HCT116 (cell line): Measurements from ENCODE around the gene KIAA1755.

Experiments
- CTCF ChIP-seq, 3 experiments: fragments of 200-600 bp in 1 of 3; sonication (generic) in 1 of 3; IDR thresholded peaks in 2 of 3; conservative IDR thresholded peaks in 1 of 3; 2 replicates each; pipeline ENCODE4 v1.5.1; 2012 to 2017; ENCODE audit warnings: low read depth in 2 of 3, low read length in 2 of 3, antibody characterized with exemption in 1 of 3, borderline replicate concordance in 1 of 3, control low read depth in 1 of 3, mild to moderate bottlenecking in 1 of 3, mixed read lengths in 1 of 3, mixed run types in 1 of 3, moderate library complexity in 1 of 3; ENCODE audit not compliant: insufficient read depth in 1 of 3
- ELF1 ChIP-seq: IDR thresholded peaks from 2 replicates; pipeline ENCODE4 v1.6.1; 2012; ENCODE audit warnings: low read depth, borderline replicate concordance
- JUND ChIP-seq: IDR thresholded peaks from 2 replicates; pipeline ENCODE4 v1.6.1; 2012
- POLR2AphosphoS5 ChIP-seq: IDR thresholded peaks from 2 replicates; pipeline ENCODE4 v1.6.1; 2011; ENCODE audit warnings: mild to moderate bottlenecking, low read depth, low read length, moderate library complexity
- SRF ChIP-seq: IDR thresholded peaks from 2 replicates; pipeline ENCODE4 v1.6.1; 2012; ENCODE audit warnings: low read depth
- TCF7L2 ChIP-seq: IDR thresholded peaks from 2 replicates; pipeline ENCODE4 v1.7.0; 2011; ENCODE audit warnings: borderline replicate concordance, inconsistent platforms; ENCODE audit not compliant: insufficient read depth, insufficient read length; ENCODE audit errors: extremely low read depth
- ZFX ChIP-seq: fragments of 450-650 bp; IDR thresholded peaks from 2 replicates; pipeline ENCODE4 v1.6.1; 2017

- TF ChIP-seq CTCF (IDR thresholded peaks at IDR 0.05 in 2 of 3, conservative IDR thresholded peaks at IDR 0.05 in 1 of 3; ENCODE audit: borderline replicate concordance in 1 of 3, insufficient read depth in 1 of 3, low read depth in 2 of 3, low read length in 2 of 3) (peak; percentile 41 to 59 (median 49); a peak in 5 of 6 replicates), SRF (no peak), TCF7L2 (no peak), POLR2AphosphoS5 (no peak), ZFX (no peak), ELF1 (no peak), JUND (no peak)
Measured at GRCh38 chr20:38290829-38291814, 30.6 kb upstream of the KIAA1755 start.
